Cerebellar nuclear complex (tissue), 1 donor: ENCODE measurements around the gene SH3BP4.
A peak's percentile ranks its signal among the peaks of the same experiment; 100 is the strongest.

ENCODE experiments used
- DNase-seq, 2 experiments: peaks; one replicate each; lab custom pipeline; 2025; lab: John Stamatoyannopoulos, UW

Gene SH3BP4

GRCh38 chr2:235041221-235041917 lies 89.6 kb downstream of the SH3BP4 start:
- no peak for DNase-seq

- DNase-seq: no peak
Observed at GRCh38 chr2:235041918-235042575, 90.2 kb downstream of the SH3BP4 start.

- DNase-seq: no peak
Observed at GRCh38 chr2:235042576-235043515, 91.0 kb downstream of the SH3BP4 start.

- DNase-seq: no peak
Observed at GRCh38 chr2:235043762-235044500, 92.1 kb downstream of the SH3BP4 start.

GRCh38 chr2:235044501-235045271 lies 92.9 kb downstream of the SH3BP4 start:
- DNase-seq: no peak

- DNase-seq: no peak
Observed at GRCh38 chr2:235045336-235045972, 93.6 kb downstream of the SH3BP4 start.

GRCh38 chr2:235045973-235046343 lies 94.1 kb downstream of the SH3BP4 start:
- DNase-seq: no peak

GRCh38 chr2:235046589-235046988 lies 94.8 kb downstream of the SH3BP4 start:
- no peak for DNase-seq

GRCh38 chr2:235047171-235048160 lies 95.6 kb downstream of the SH3BP4 start:
- DNase-seq: no peak

GRCh38 chr2:235048549-235048948 lies 96.7 kb downstream of the SH3BP4 start:
- DNase-seq: no peak

- DNase-seq: no peak
Observed at GRCh38 chr2:235049069-235049468, 97.3 kb downstream of the SH3BP4 start.

GRCh38 chr2:235049719-235050118 lies 97.9 kb downstream of the SH3BP4 start:
- no peak for DNase-seq

GRCh38 chr2:235050980-235051351 lies 99.1 kb downstream of the SH3BP4 start:
- DNase-seq: peak; percentile 9 to 25

- DNase-seq: no peak
Observed at GRCh38 chr2:235051436-235052260, 99.8 kb downstream of the SH3BP4 start.

GRCh38 chr2:235052514-235053354 lies 100.9 kb downstream of the SH3BP4 start:
- no peak for DNase-seq

GRCh38 chr2:235053651-235054050 lies 101.8 kb downstream of the SH3BP4 start:
- no peak for DNase-seq

- no peak for DNase-seq
Observed at GRCh38 chr2:235054475-235054874, 102.7 kb downstream of the SH3BP4 start.

- DNase-seq: no peak
Observed at GRCh38 chr2:235054919-235055318, 103.1 kb downstream of the SH3BP4 start.
